Endothelial cell of umbilical vein (primary cell): Measurements from ENCODE around the gene PCID2.

ENCODE experiments used
- CTCF ChIP-seq, 2 donors: IDR thresholded peaks; 1 replicate in 1 of 2; 2 replicates in 1 of 2; pipeline ENCODE4 v1.5.1; 2011; ENCODE audit warnings: low read length in 2 of 2, mild to moderate bottlenecking in 2 of 2, moderate library complexity in 2 of 2, control low read depth in 1 of 2, inconsistent platforms in 1 of 2, low read depth in 1 of 2; ENCODE audit not compliant: insufficient read depth in 1 of 2; ENCODE audit errors: extremely low read depth in 1 of 2
- EZH2 ChIP-seq: IDR thresholded peaks from 2 replicates; pipeline ENCODE4 v1.6.1; 2012; ENCODE audit warnings: borderline replicate concordance, low read depth, mild to moderate bottlenecking, moderate library complexity, low read length, inconsistent platforms; ENCODE audit not compliant: severe bottlenecking
- JUN ChIP-seq: IDR thresholded peaks from 2 replicates; pipeline ENCODE4 v1.6.1; 2011; ENCODE audit warnings: borderline replicate concordance, low read depth; ENCODE audit not compliant: insufficient read length, insufficient read depth
- MAX ChIP-seq: IDR thresholded peaks from 2 replicates; pipeline ENCODE4 v1.6.1; 2011; ENCODE audit not compliant: insufficient read depth, insufficient read length
- MYC ChIP-seq: IDR thresholded peaks from one replicate; pipeline ENCODE4 v1.6.1; 2011; ENCODE audit warnings: mild to moderate bottlenecking, low read depth, low read length
- POLR2A ChIP-seq: IDR thresholded peaks from 2 replicates; pipeline ENCODE4 v1.6.1; 2012; ENCODE audit warnings: low read depth, mild to moderate bottlenecking, control low read depth, low read length
- POLR2AphosphoS5 ChIP-seq: IDR thresholded peaks from 2 replicates; pipeline ENCODE4 v1.6.1; 2012; ENCODE audit warnings: low read depth, mild to moderate bottlenecking, control low read depth, low read length, moderate library complexity; ENCODE audit not compliant: insufficient read depth

GRCh38 chr13:113209336-113209758, 878 bp upstream of the PCID2 start, which contains the start of gene CUL4A:
- TF ChIP-seq CTCF (IDR thresholded peaks at IDR 0.05; ENCODE audit: extremely low read depth in 1 of 2, insufficient read depth in 1 of 2, low read depth in 1 of 2, low read length in 2 of 2) (no peak), POLR2A (peak; percentile 40), EZH2 (no peak), MAX (no peak), POLR2AphosphoS5 (no peak), JUN (no peak), MYC (no peak)
